ENCODE measurements around the gene LOX.

Gene LOX

DNA sequence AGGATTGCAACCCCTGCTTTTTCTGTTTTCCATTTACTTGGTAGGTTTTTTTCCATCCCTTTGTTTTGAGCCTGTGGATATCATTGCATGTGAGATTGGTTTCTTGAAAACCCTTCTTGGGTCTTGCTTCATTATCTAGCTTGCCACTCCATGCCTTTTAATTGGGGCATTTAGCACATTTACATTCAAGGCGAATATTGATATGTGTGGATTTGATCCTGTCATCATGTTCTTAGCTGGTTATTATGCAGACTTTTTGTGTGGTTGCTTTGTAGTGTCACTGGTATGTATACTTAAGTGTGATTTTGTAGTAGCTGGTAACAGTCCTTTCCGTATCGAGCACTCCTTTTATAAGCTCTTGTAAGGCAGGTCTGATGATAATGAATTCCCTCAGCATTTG, 26.5 kb downstream of the LOX start:
- no peak for DNase-seq (ENCODE audit: low spot score)
- ChIA-PET CTCF (no interaction called here), POLR2A (ENCODE audit: low non-redundant PET) (no interaction called here)
- no peak for TF ChIP-seq CTCF (conservative IDR thresholded peaks at IDR 0.05; ENCODE audit: low read depth)
- no peak overlapping the region for H3K27ac ChIP-seq

GRCh38 chr5:122050959-122051358, 27.1 kb downstream of the LOX start:
- POLR2A ChIA-PET (ENCODE audit: low non-redundant PET), result no interaction called here
- no peak for TF ChIP-seq CTCF (conservative IDR thresholded peaks at IDR 0.05; ENCODE audit: low read depth)
- H3K27ac ChIP-seq, result no peak overlapping the region
- CTCF ChIA-PET, result no interaction called here
- no peak for DNase-seq (ENCODE audit: low spot score)

GRCh38 chr5:122040636-122041302, 37.3 kb downstream of the LOX start:
- ChIA-PET CTCF (interaction anchor here (0.6 to 0.7 kb wide), 2 partner anchors 1544 to 1550 kb away, joined by 4 to 5 read pairs; no protein-coding TSS in a partner anchor), POLR2A (ENCODE audit: low non-redundant PET) (no interaction called here)
- TF ChIP-seq CTCF (conservative IDR thresholded peaks at IDR 0.05; ENCODE audit: low read depth), result no peak
- DNase-seq (ENCODE audit: low spot score), result no peak
- H3K27ac ChIP-seq, result no peak overlapping the region

- H3K27ac ChIP-seq, result no peak overlapping the region
- DNase-seq (ENCODE audit: low spot score), result no peak
- POLR2A ChIA-PET (ENCODE audit: low non-redundant PET), result no interaction called here
- CTCF ChIA-PET, result interaction anchor here (0.6 kb wide), 1 partner anchor 219 kb away, joined by 5 read pairs; no protein-coding TSS in a partner anchor
- no peak for TF ChIP-seq CTCF (conservative IDR thresholded peaks at IDR 0.05; ENCODE audit: low read depth)
Observed at GRCh38 chr5:122036326-122036725, 41.7 kb downstream of the LOX start.

DNA sequence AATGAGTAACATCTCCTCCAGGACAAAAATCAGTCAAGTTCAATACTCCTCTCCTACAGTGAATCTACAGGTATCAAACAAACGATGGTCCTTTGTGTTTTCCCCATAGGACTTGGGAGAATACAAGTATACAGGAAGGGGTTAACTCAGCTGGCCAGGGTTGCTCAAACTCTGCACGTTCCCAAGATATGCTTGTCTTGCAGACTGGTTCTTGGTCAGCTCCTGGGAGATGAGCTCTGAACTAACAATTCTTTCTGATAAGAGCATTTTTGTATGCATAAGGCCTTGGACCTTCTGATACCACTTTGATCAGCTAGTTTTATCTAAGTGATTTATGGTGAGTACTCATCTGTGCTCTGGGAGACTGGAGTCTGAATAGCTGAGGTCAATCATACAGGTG, 42.1 kb downstream of the LOX start:
- H3K27ac ChIP-seq, result no peak overlapping the region
- ChIA-PET POLR2A (ENCODE audit: low non-redundant PET) (no interaction called here), CTCF (interaction anchor here (0.6 kb wide), 1 partner anchor 219 kb away, joined by 5 read pairs; no protein-coding TSS in a partner anchor)
- TF ChIP-seq CTCF (conservative IDR thresholded peaks at IDR 0.05; ENCODE audit: low read depth), result no peak
- DNase-seq (ENCODE audit: low spot score), result no peak

DNA sequence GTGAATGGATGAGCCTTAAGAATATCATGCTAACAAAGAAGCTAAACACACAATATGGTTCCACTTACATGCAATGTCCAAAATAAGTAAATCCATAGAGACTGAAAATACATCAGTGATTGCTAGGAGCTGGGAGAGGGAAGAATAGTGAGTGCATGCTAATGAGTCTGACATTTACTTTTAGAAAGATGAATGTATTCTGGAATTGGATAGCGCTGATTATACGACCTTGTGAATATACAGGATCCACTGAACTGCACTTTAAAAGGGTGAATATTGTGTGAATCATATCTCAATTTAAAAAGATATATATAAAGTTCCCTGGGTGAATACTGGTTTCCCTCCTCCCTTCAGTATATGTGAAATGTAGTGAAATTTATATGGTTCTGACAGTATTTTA, 46.2 kb downstream of the LOX start:
- DNase-seq (ENCODE audit: low spot score), result no peak
- H3K27ac ChIP-seq, result no peak overlapping the region
- ChIA-PET CTCF (no interaction called here), POLR2A (ENCODE audit: low non-redundant PET) (no interaction called here)
- no peak for TF ChIP-seq CTCF (conservative IDR thresholded peaks at IDR 0.05; ENCODE audit: low read depth)
